Activated CD8-positive, alpha-beta memory T cell treated with anti-CD3 and anti-CD28 coated beads, Interleukin-2, amount 10 ng/mL, durations not matched to agents 7 days and 5 days (primary cell): ENCODE data around the gene DECR2. TPM values are rescaled to one million over a fixed set of nuclear protein-coding genes. Genes with fewer than 3 reads are reported as not detected.
"Not testable (repeated sequence)": the region's sequence is repeated elsewhere in the genome, so short reads cannot be mapped to it uniquely, and the experiment has no call there.

Experiments
- ATAC-seq: fragments of 150-1000 bp; cut with Tn5 transposase; one replicate; pipeline ENCODE4 v1.10.0; 2021; ENCODE audit warnings: moderate library complexity
- CTCF ChIA-PET: fragments of 350-600 bp; sonication (Branson Sonifier 250); formaldehyde crosslinking; loops from one replicate; lab custom pipeline; 2021; ENCODE audit warnings: antibody characterized with exemption; lab: Charles Lee
- DNase-seq: peaks from one replicate; pipeline ENCODE4 v3.0.0-alpha.2; 2020
- H3K27ac Mint-ChIP-seq: one replicate; pipeline ENCODE4 v1.8.0; 2021; ENCODE audit warnings: mild to moderate bottlenecking, mixed read lengths
- H3K27me3 Mint-ChIP-seq: one replicate; pipeline ENCODE4 v1.8.0; 2021; ENCODE audit warnings: mixed read lengths
- H3K36me3 Mint-ChIP-seq: one replicate; pipeline ENCODE4 v1.8.0; 2021; ENCODE audit warnings: mild to moderate bottlenecking, mixed read lengths
- H3K4me1 Mint-ChIP-seq: one replicate; pipeline ENCODE4 v1.8.0; 2021; ENCODE audit warnings: mixed read lengths
- H3K4me3 Mint-ChIP-seq: one replicate; pipeline ENCODE4 v1.8.0; 2021; ENCODE audit warnings: mild to moderate bottlenecking, moderate library complexity, mixed read lengths
- H3K9me3 Mint-ChIP-seq: one replicate; pipeline ENCODE4 v1.8.0; 2022; ENCODE audit warnings: low read depth, mixed read lengths
- total RNA-seq, 2 experiments: library from RNA; stranded (reverse); gene quantifications; one replicate each; pipeline ENCODE4 v1.2.3, GENCODE V29; 2021

DECR2 gene
- total RNA-seq, 2 experiments from 2014 or later, result 5.9 to 6.3 TPM

GRCh38 chr16:361341-361871 lies 40.3 kb upstream of the DECR2 start:
- DNase-seq, result peak; percentile 39
- Mint-ChIP-seq H3K27me3 (peaks cover 5% of the 10 kb centered on the region), H3K27ac (no peak overlapping the region), H3K36me3 (no peaks in the 10 kb centered on the region), H3K4me1 (peaks cover 4% of the 10 kb centered on the region), H3K4me3 (no peak overlapping the region), H3K9me3 (no peaks in the 10 kb centered on the region)
- CTCF ChIA-PET, result interaction anchor here (1.0 to 3.0 kb wide), 19 partner anchors 10 to 296 kb away, joined by 3 to 29 read pairs (median 5); partner anchors contain the start of gene LUC7L
- ATAC-seq, result no peak

- H3K27ac Mint-ChIP-seq, result no peak overlapping the region
- H3K9me3 Mint-ChIP-seq, result no peaks in the 10 kb centered on the region
- DNase-seq, result peak; percentile 79
- H3K27me3 Mint-ChIP-seq, result peaks cover 5% of the 10 kb centered on the region
- peaks cover 4% of the 10 kb centered on the region for H3K4me1 Mint-ChIP-seq
- H3K4me3 Mint-ChIP-seq, result no peak overlapping the region
- CTCF ChIA-PET, result interaction anchor here (0.7 to 3.0 kb wide), 28 partner anchors 9 to 309 kb away, joined by 3 to 29 read pairs (median 5); partner anchors contain the start of genes AXIN1, LUC7L, POLR3K and SNRNP25
- peak; percentile 92 for ATAC-seq
- H3K36me3 Mint-ChIP-seq, result peaks cover 6% of the 10 kb centered on the region
These were observed 39.6 kb upstream of the DECR2 start for GRCh38 chr16:361872-362701.

GRCh38 chr16:362702-362999 lies 39.0 kb upstream of the DECR2 start:
- not testable (repeated sequence) for H3K4me3 Mint-ChIP-seq, H3K4me1 Mint-ChIP-seq, DNase-seq, H3K27ac Mint-ChIP-seq, H3K36me3 Mint-ChIP-seq, ATAC-seq, H3K9me3 Mint-ChIP-seq, H3K27me3 Mint-ChIP-seq
- CTCF ChIA-PET, result interaction anchor here (0.7 to 3.0 kb wide), 25 partner anchors 9 to 310 kb away, joined by 3 to 29 read pairs (median 5); partner anchors contain the start of genes AXIN1, LUC7L, POLR3K and SNRNP25

DNA sequence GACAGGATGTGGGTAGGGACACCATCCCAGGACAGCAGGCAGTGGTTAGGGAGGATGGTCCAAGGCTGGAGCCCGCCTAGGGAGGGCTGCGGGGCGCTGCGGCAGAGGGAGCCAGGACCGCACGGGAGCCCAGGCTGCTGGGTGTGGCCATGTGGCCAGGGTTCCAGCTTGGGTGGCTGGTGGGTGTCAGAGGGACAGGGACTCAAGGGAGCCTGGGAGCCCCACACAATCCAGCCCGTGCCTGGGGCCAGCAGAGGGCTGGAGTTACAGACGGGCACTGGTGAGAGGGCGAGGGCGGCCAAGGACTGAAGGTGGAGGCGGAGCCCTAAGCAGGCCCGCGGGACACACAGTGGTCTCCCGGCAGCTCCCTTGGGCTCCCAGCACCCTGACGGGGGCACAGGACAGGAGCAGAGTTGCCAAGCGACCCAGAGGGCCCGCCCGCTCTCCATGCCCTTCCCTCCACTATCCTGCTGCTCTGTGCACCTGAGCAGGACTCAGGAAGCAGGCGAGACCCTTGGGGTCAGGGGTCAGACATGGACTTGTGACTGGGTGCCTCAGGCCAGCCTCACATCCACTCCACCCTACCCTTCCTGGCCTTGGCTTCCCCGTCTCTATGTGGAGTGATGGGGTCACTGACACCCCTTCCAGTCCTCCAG lies 38.4 kb upstream of the DECR2 start:
- Mint-ChIP-seq H3K4me3 (no peak overlapping the region), H3K27me3 (peaks cover 5% of the 10 kb centered on the region), H3K27ac (no peak overlapping the region), H3K36me3 (peaks cover 7% of the 10 kb centered on the region), H3K9me3 (no peaks in the 10 kb centered on the region), H3K4me1 (peaks cover 4% of the 10 kb centered on the region)
- ATAC-seq, result no peak
- DNase-seq, result peak; percentile 41
- CTCF ChIA-PET, result interaction anchor here (1.2 to 3.0 kb wide), 13 partner anchors 8 to 310 kb away, joined by 3 to 29 read pairs (median 8); partner anchors contain the start of genes AXIN1, POLR3K and SNRNP25

DNA sequence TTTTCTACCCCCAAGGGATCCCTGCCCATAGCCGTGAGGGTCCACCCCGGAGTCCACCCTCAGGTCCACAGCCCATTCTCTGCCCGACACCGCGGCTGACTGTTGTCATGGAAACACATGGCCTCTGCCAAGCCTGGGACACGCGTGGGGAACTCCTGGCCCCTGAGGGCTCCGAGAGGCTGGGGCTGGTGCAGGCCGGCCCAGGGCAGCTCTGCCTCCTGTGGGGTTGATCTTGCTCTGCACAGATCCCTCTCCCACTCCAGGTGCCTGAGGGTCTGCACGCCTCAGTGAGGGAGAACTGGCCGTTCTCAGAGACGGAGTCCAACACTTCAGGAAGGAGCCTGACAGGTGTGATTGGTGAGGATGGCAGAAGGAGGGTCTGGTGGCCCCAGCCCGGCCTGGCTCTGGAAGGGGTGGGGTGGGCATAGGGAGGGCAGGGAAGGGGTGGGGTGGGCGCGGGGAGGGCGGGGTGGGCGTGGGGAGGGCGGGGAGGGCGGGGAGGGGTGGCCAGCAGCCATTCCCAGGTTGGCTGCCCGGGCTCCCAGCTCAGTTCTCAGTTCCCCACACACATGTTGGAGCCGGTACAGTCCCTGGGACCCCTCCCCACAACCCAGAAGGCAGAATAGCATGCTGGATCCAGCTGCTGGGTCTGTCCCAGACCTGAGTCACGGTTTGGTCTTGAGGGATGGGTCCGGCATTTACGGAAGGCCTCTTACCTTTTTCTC lies 37.8 kb upstream of the DECR2 start:
- Mint-ChIP-seq H3K27me3 (peaks cover 5% of the 10 kb centered on the region), H3K4me1 (peaks cover 4% of the 10 kb centered on the region), H3K4me3 (no peak overlapping the region), H3K9me3 (no peaks in the 10 kb centered on the region), H3K27ac (no peak overlapping the region), H3K36me3 (peaks cover 7% of the 10 kb centered on the region)
- DNase-seq (peak; percentile 39), ATAC-seq (no peak)
- CTCF ChIA-PET, result interaction anchor here (1.9 to 3.0 kb wide), 4 partner anchors 172 to 311 kb away, joined by 6 to 29 read pairs (median 8); partner anchors contain the start of genes POLR3K and SNRNP25

- DNase-seq, result peak; percentile 39
- peaks cover 9% of the 10 kb centered on the region for H3K36me3 Mint-ChIP-seq
- H3K4me1 Mint-ChIP-seq, result peaks cover 10% of the 10 kb centered on the region
- ATAC-seq, result no peak
- CTCF ChIA-PET, result interaction anchor here (1.3 to 1.5 kb wide), 4 partner anchors 10 to 258 kb away, joined by 3 to 5 read pairs (median 3); no protein-coding TSS in a partner anchor
- H3K9me3 Mint-ChIP-seq, result no peaks in the 10 kb centered on the region
- no peak overlapping the region for H3K4me3 Mint-ChIP-seq
- H3K27me3 Mint-ChIP-seq, result peaks cover 5% of the 10 kb centered on the region
- H3K27ac Mint-ChIP-seq, result no peak overlapping the region
These were observed 36.8 kb upstream of the DECR2 start for GRCh38 chr16:364595-365491.

- peaks cover 18% of the 10 kb centered on the region for H3K4me1 Mint-ChIP-seq
- H3K9me3 Mint-ChIP-seq, result no peaks in the 10 kb centered on the region
- DNase-seq (peak; percentile 38), ATAC-seq (no peak)
- CTCF ChIA-PET, result no interaction called here
- H3K4me3 Mint-ChIP-seq, result no peak overlapping the region
- no peak overlapping the region for H3K27ac Mint-ChIP-seq
- H3K36me3 Mint-ChIP-seq, result peaks cover 9% of the 10 kb centered on the region
- H3K27me3 Mint-ChIP-seq, result peaks cover 5% of the 10 kb centered on the region
These were observed 35.2 kb upstream of the DECR2 start for GRCh38 chr16:366476-366875.

- Mint-ChIP-seq H3K9me3 (no peaks in the 10 kb centered on the region), H3K4me1 (peaks cover 15% of the 10 kb centered on the region), H3K27ac (no peak overlapping the region), H3K27me3 (peaks cover 5% of the 10 kb centered on the region), H3K4me3 (no peak overlapping the region), H3K36me3 (peaks cover 11% of the 10 kb centered on the region)
- ATAC-seq (no peak), DNase-seq (peak; percentile 40)
- CTCF ChIA-PET, result no interaction called here
These were observed 34.3 kb upstream of the DECR2 start for GRCh38 chr16:367333-367903.

DNA sequence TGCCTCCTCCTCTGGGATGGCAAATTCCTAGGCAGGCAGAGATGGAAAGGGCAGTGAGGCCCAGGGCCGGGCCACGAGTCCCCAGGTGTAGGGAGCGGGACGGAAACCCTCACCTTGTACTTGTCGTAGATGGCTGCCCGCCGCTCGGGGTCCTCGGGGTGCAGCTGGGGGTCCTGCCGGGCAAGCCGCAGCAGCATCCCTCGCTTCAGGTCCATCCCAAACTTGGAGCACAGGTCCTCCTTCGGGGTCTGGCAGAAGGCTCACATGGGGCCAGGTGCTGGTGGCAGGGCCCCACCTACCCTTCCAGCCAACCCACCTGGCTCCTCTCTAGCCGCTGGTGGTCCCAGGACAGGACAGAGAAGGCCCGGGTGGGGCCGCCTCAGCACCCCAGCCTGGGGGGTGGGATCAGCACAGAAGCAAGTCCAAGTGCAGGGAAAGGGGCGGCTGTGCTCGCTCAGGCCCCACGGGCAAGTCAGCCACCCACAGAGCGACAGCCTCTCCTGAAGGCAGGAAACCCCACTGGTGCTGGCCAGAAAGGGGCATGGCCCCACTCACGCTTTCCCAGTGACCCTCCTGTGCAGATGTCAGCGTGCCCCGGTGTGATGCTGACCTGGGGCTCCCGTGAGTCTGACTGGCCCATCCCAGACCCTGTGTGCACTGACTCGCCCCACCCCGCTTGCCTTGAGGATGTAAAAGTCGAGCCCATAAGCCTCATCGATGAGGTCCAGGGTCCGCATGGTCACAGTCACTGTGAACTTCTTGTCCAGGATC lies 33.1 kb upstream of the DECR2 start:
- Mint-ChIP-seq H3K9me3 (no peaks in the 10 kb centered on the region), H3K27ac (no peak overlapping the region), H3K4me3 (no peak overlapping the region), H3K27me3 (peaks cover 3% of the 10 kb centered on the region), H3K36me3 (peaks cover 11% of the 10 kb centered on the region), H3K4me1 (peaks cover 15% of the 10 kb centered on the region)
- DNase-seq (peak; percentile 39), ATAC-seq (no peak)
- CTCF ChIA-PET, result no interaction called here

GRCh38 chr16:369275-369865 lies 32.3 kb upstream of the DECR2 start:
- Mint-ChIP-seq H3K27me3 (no peaks in the 10 kb centered on the region), H3K9me3 (no peaks in the 10 kb centered on the region), H3K4me1 (peaks cover 15% of the 10 kb centered on the region), H3K36me3 (peaks cover 11% of the 10 kb centered on the region), H3K27ac (peak overlapping the region; percentile 70), H3K4me3 (peak overlapping the region; percentile 59)
- CTCF ChIA-PET, result no interaction called here
- ATAC-seq, result no peak
- peak; percentile 40 for DNase-seq

- no peak for ATAC-seq
- CTCF ChIA-PET, result interaction anchor here (0.7 to 1.6 kb wide), 4 partner anchors 11 to 263 kb away, joined by 3 to 11 read pairs (median 5); partner anchors contain the start of gene AXIN1
- Mint-ChIP-seq H3K36me3 (peaks cover 11% of the 10 kb centered on the region), H3K4me1 (peaks cover 15% of the 10 kb centered on the region), H3K27ac (peak overlapping the region; percentile 70), H3K27me3 (no peaks in the 10 kb centered on the region), H3K9me3 (no peaks in the 10 kb centered on the region), H3K4me3 (peak overlapping the region; percentile 68)
- DNase-seq, result no peak
These were observed 31.7 kb upstream of the DECR2 start for GRCh38 chr16:369866-370436.
